GM19395 (cell line): ENCODE results near the gene NFATC1.

ENCODE experiments used
- ATAC-seq: cut with Tn5 transposase; IDR thresholded peaks from one replicate; pipeline ENCODE4 v1.9.1; 2021; ENCODE audit warnings: mild to moderate bottlenecking, moderate library complexity; ENCODE audit not compliant: unreplicated experiment

Gene NFATC1

DNA sequence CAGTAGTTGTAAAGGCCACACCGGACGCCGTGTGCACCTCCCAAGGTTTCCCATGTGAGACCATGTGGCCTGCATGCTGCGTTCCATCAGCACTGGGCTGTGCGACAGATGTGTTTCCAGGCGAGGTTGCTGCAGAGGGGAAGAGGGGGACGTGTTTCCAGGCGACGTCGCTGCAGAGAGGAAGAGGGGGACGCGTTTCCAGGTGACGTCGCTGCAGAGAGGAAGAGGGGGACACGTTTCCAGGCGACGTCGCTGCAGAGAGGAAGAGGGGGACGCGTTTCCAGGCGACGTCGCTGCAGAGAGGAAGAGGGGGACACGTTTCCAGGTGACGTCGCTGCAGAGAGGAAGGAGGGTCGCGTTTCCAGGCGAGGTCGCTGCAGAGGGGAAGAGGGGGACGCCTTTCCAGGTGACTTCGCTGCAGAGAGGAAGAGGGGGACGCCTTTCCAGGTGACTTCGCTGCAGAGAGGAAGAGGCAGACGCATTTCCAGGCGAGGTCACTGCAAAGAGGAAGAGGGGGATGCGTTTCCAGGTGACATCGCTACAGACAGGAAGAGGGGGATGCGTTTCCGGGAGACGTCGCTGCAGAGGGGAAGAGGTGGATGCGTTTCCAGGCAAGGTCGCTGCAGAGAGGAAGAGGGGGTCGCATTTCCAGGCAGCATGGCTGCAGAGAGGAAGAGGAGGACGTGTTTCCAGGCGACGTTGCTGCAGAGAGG lies 24.5 kb downstream of the NFATC1 start:
- ATAC-seq = no peak

DNA sequence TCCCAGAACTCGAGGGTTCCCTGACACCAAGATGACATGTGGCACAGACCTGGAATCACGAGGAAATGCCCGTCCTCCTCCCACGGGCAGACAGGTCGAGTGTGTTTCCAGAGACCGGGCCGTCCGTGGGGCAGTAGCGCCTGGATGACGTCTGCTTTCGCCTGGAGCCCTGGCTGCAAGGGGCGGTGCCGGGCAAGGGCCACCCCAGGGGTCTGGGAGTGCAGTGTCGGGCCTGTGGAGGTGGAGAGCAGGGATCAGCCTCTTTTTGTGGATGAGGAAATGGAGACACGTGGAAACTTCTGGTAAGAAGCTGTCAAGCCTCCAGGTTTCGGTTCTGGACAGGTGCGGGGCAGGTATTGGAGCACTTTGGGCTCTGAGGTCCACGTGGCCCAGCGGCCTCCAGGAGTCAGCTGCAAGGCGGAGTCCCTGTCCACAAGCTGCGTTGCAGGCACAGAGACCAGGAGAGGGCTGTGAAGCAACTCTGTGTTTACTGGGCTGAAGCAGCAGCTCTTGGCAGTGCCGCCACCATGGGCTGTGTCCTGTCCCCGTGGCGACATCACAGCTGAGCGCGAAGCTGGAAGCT lies 25.6 kb downstream of the NFATC1 start:
- no peak for ATAC-seq

DNA sequence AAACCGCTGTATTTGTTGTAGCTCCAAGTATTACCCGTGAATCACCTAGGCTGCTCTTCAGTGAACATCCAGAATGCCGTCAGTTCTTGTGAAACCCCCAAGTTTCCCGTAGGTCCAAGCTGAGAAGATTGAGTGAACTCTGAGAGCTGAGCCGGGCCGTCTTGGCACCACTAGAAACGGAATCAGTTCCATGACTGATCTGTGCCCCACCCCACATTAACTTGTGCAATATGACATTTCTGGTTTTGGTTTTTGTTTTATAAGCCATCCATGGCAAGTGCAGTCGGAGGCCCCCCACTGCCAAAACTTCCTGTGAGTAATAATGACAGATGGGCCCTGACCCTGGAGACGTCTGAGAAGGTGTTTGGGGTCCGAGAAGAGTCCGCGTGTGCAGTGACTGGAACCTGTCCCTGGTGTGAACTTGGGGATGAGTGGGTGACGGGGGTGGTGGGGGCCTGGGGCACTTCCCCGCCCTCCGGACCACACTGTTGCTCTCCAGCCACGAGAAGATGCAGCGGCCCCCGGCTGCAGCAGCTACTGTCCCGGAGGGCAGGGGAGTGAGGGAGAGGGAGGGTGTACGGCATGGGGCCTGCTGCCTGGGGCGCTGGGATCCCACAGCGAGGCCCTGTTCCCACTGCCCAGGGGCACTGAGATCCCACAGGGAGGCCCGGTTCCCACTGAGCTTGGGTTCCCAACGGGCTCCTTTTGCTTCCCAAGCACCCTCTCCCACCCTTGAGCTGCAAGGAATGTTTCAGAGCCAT lies 26.5 kb downstream of the NFATC1 start:
- ATAC-seq = no peak

DNA sequence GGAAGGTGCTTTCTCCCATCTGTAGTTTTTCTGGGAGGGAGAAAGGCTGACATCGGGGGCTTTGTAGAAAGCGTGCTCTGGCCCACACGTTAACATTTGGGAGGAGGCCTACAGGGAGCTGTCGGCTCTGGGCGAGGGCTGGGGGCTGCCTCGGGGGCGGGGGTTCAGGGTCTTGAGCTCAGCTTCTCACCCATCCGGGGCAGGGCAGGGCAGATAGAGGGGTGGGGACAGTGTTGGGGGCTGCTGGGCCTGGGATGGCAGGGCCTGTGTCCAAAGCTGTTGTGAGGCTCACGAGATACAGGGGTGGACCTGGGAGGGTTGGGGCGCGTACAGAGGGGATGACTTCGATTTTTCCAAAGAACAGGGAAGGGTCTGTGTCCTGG lies 27.0 kb downstream of the NFATC1 start:
- no peak for ATAC-seq

DNA sequence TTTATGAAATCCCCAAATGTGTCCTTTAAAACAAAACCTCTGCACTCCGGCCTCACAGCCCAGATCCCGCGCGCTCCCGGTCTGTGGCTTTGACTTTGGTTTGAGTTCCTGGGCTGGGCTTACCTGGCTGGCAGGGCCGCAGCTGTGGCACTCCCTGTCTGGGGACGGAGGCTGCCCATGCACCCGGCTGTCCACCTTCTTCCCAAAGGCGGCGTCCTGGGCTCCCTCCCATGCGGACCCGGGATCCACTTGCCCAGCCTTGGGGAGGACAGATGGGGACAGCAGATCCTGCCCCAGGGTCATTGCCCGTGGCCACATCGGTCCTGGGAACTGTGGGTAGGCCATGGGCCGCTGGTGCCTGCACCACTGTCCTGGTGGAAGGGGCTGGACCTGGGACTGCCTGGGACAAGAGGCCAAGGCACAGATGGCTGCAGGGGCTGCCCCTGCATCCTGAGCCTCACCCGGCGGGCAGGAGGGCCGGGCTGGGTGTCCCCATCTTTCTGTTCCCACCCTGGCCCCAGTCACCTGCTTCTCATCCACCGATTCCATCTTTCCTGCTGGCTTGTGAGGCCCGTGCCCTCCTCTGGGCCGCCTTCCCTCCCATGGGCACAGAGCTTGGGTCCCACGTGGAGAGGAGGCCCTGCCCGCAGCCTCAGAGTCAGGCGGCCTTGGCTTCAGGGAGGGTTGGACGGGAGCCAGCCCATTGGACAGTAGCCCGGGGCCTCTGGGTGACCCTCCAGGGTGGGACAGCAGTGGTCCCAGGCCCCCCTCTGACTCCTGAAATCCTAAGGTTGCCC lies 27.7 kb downstream of the NFATC1 start:
- ATAC-seq = no peak

DNA sequence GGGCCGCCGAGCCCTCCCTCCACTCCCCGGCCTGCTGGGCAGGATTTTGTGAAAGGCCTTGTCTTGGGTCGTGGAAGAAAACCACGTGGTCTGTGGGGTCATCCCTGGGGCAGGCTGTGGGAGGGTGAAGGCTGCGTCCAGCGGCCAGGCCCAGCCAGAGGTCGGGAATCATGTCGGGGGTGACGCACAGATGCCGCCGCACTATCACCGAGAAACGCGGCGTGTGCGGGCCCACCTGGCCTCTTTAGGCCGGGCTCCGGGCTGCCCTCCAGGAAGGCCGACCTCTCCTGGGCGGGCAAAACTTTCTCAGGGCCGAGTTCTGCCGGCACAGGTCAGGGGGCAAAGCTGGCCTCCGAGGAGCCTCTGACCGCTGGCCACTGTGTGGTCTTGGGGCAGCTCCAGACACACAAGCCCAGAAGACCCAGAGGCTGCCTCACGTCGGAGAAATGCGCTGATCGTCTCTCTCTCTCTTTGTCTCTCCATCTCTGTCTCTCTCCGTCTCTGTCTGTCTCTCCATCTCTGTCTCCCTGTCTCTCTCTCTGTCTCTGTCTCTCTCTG lies 28.4 kb downstream of the NFATC1 start:
- ATAC-seq = no peak

DNA sequence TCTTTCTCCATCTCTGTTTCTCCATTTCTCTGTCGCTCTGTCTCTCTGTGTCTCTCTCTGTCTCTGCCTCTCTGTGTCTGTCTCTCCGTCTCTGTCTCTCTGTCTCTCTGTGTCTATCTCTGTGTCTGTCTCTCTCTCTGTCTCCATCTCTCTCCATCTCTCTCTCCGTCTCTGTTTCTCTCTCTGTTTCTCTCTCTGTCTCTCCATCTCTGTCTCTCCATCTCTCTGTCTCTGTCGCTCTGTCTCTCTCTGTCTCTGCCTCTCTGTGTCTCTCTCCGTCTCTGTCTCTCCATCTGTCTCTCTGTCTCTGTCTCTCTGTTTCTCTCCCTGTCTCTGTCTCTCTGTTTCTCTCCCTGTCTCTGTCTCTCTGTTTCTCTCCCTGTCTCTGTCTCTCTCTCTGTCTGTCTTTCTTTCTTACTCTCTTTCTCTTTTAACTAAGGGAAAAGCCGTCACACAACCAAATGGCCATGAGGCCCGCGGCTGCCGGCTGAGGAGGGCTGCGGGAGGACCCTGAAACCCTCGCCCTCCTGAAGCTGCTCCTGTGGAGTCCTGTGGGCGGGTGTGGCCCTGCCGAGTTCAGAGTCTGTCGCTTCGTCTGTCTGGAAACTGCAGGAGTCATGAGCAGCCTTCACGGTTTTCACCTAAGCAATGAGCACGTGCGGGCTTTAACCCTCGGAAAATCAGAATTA lies 29.3 kb downstream of the NFATC1 start:
- ATAC-seq = no peak

DNA sequence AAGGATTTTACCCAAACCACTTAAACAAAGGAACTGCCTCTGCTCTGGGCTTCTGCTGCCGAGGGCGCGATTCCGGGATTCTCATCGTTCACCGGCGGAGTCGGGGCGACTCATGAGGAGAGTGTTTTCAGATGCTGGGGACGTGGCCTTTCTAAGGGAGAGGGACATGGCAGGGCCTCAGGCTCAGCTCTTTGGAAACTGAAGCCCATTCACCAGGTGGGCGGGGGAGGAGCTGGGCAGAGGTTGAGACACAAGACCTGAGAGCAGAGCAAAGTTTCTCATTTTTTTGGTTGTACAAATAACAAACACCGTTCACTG lies 29.8 kb downstream of the NFATC1 start:
- no peak for ATAC-seq

DNA sequence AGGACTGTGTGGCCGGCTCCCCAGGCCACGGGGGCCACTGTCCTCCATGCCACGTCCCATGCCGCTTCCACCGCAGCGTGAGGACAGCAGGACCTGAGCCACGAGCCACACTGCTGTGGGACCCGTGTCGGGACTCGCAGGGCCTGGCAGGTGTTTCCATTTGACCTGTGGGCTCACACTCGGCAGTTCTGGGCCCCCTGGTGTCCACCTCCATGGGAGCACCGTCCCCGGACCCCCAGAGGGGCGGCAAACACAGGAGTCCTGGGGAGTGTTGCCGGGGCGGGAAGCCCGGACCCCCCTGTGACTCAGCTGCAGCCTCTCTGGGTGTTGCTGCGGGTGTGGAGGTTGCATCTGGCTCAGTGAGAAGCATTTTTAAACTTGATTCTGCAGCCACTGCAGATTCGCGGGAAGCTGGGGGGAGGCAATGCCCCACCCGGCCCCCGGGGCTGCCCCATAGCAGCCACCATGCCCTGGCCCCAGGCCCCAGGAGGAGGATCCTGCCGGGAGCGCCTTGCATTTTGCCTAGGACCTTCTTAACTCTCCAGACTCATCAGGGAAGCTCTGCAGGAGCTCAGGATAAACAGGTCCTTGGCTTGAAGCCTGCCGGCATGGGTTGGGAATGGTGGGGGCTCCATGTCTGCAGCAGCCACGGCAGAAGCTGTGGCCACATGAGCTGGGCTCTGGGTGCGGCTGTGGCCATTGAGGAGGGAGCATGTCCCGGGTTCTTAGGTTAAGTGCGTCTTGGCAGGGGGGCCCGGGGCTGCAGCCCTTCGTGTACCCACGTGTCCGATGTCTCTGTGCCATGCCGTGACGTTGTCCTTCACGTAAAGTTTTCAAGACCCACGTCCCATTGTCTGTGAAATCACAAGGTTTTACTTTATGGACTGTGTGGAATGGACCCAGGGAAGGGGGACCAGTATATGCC lies 30.9 kb downstream of the NFATC1 start:
- ATAC-seq = no peak

DNA sequence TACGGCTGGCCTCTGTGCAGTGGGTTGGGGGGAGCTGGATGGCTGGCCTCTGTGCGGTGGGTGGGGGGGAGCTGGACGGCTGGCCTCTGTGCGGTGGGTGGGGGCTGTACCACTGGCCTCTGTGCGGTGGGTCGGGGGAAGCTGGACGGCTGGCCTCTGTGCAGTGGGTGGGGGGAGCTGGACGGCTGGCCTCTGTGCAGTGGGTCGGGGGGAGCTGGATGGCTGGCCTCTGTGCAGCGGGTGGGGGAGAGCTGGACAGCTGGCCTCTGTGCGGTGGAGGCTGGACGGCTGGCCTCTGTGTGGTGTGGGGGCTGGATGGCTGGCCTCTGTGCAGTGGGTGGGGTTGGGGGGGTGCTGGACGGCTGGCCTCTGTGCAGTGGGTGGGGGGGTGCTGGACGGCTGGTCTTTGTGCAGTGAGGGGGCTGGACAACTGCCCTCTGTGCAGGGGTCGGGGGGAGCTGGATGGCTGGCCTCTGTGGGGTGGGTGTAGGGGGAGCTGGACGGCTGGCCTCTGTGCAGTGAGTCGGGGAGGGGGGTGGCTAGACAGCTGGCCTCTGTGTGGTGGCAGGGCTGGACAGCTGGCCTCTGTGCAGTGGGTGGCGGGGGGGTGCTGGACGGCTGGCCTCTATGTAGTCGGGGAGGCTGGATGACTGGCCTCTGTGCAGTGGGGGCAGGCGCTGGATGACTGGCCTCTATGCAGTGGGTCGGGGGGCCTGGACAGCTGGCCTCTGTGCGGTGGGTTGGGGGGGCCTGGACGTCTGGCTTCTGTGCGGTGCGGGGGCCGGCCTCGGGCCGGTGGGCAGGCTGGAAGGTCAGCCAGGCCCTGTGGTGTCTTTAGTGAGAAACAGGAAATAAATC lies 31.9 kb downstream of the NFATC1 start:
- ATAC-seq = no peak

DNA sequence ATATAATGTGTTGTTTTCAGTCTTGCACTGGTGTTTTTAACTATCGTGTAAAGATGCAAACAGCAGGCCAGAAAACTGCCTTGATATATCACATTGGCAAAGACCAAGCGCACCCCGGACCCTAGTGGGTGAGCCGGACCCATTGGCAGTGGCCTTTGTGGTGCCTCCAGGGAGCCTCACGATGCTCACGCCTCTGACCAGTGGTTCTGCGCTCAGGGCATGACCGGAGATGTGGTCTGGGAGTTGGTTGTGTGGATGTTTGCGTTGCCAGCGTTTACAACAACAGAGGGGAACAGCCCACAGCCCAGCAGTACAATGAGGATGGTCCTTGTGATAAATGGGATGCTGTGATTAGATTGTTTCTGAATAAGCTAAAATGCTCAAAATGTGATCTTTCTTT lies 32.6 kb downstream of the NFATC1 start:
- ATAC-seq = no peak

DNA sequence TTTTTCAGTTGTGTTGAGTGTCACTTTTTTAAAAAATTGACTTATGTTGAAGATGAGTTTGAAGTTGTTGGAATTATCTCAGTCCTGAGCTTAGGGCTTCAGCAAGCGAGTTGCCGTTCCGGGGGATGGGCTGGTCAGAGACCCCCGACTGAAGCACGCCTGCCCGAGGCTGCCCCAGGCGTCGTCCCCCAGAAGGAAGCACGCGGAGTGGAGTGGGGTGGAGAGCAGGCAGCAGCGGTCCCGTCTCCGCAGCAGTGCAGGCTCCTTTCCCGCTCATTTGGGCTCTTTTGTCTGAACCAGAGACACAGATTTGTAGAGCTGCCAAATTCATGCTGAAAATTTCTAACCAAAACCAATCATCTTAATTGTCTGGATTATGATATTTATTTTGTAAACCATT lies 33.7 kb downstream of the NFATC1 start:
- no peak for ATAC-seq

DNA sequence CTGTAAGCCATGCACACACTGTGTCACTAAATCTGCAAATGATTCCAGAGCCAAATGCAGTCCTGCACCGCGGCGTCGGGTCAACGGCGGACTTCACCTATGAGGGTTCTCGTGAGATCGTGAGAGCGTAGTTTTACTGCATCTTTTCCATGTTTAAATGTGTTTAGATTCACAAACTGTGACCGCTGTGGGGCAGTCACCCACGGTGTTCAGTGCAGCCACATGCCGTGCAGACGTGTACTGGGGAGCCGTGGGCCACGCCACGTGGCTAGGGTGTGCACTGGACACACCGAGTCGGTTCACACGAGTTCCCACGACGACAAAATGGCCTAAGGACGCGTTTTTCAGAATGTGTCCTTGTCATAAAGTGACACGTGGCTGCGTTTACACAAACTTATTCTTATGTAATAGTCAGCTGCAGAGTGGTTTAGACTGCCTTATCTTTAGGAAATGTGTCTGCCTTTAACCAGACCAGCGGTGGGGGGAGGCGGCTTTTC lies 34.1 kb downstream of the NFATC1 start:
- ATAC-seq = no peak

DNA sequence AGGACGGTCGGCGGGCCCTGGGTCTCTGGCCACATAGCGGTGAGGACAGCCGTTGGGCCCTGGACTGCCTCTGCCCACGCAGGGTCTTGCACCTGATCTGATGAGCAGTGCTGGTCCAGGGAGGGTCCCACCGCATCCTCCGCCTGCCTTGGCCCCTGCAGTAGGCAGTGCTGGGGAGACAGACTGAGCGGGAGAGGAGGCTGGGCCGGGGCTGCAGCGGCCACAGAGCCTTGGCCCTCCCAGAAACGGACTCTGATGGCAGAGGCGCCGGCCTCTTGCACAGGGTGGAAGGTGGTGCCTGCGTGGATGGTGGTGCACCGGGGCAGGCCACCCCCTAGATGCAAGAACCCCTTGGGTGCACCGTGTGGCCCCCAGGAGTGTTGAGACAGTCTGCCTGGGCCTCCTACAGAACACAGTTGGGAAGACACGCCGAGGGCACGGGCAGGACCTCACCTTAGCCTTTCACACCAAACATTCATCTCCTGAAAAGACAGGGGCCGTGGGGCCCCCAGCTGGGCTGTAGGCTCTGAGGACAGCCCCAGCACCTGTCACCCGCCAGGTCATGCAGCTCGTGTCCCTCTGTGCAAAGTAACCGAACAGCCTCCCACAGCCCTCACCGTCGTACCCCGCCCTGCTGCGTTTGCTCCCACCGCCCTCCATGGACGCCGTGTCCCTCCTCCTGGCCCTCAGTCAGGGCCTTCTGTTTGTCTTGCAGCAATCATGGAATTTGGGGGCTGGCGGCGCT lies 36.8 kb downstream of the NFATC1 start:
- ATAC-seq = no peak

DNA sequence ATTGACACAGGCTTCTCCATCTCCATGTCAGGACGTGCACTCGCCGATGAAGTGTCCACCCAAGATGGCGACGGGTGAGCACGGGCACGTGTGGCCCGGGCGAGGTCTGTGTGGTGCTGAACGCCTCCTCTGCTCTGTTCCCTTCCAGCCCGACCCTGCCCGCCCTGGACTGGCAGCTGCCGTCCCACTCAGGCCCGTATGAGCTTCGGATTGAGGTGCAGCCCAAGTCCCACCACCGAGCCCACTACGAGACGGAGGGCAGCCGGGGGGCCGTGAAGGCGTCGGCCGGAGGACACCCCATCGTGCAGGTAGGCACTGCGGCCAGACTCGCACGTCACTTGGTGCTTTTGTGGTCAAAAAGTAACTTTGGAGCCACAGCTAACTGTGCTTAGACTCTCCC lies 37.7 kb downstream of the NFATC1 start:
- no peak for ATAC-seq

DNA sequence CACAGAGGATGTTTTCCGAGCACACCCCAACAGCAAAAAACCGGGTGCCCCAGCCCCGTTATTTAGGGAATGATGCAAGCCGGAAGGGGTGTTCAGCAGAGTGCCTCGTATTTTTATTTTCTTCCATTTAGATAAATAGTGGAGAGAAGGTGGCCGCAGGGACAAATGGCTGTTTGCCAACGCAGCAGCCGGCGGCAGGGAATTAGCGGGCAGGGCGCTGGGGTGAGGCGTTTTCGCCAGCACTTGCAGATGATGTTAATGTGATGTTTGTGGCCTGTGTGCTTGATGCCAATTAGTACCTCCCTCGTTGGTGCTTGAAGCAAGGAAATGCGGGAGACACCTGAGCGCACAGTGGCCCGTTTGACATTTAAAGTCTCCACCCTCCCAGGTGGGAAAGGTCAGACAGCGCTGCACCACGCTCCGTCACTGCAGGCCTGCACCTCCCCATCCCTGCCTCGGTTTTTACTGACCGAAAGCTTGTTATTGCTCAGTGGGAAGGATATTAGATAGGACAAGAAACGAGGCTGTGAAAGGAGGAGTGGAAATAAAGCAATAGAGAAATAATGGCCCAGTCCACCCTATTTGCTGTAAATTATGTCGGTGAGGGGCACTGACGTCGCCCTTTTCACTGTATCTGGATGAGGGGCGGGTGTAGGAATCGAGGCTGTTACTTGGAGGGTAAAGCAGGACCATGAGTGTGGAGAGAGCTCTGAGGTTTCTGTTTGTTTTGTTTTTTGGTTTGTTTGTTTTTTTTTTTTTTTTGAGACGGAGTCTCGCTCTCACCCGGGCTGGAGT lies 39.1 kb downstream of the NFATC1 start:
- no peak for ATAC-seq
